Ishikawa (cell line): ENCODE data around the gene GBP7.

Source experiments
- CEBPB ChIP-seq: IDR thresholded peaks from 2 replicates; pipeline ENCODE4 v1.6.1; 2012
- CREB1 ChIP-seq: IDR thresholded peaks from 2 replicates; pipeline ENCODE4 v1.6.1; 2012; ENCODE audit warnings: low read depth
- EGR1 ChIP-seq: IDR thresholded peaks from 2 replicates; pipeline ENCODE4 v1.6.1; 2012
- EP300 ChIP-seq: IDR thresholded peaks from 2 replicates; pipeline ENCODE4 v1.6.1; 2012; ENCODE audit warnings: borderline replicate concordance
- FOXM1 ChIP-seq: IDR thresholded peaks from 2 replicates; pipeline ENCODE4 v1.6.1; 2012; ENCODE audit warnings: low read depth, borderline replicate concordance
- NFIC ChIP-seq: IDR thresholded peaks from 2 replicates; pipeline ENCODE4 v1.6.1; 2012
- RAD21 ChIP-seq: IDR thresholded peaks from 2 replicates; pipeline ENCODE4 v1.6.1; 2012; ENCODE audit warnings: low read depth
- TAF1 ChIP-seq: IDR thresholded peaks from 2 replicates; pipeline ENCODE4 v1.6.1; 2012; ENCODE audit warnings: low read depth, mild to moderate bottlenecking
- TCF12 ChIP-seq: IDR thresholded peaks from 2 replicates; pipeline ENCODE4 v1.6.1; 2012; ENCODE audit warnings: low read depth
- TEAD4 ChIP-seq: IDR thresholded peaks from 2 replicates; pipeline ENCODE4 v1.6.1; 2012
- YY1 ChIP-seq: IDR thresholded peaks from 2 replicates; pipeline ENCODE4 v1.6.1; 2012; ENCODE audit warnings: low read depth
- ZBTB7A ChIP-seq: IDR thresholded peaks from 2 replicates; pipeline ENCODE4 v1.6.1; 2012; ENCODE audit warnings: low read depth
- TF ChIP-seq, protein P1 (sequence below): IDR thresholded peaks from 2 replicates; pipeline ENCODE4 v1.6.1; 2012; ENCODE audit warnings: low read depth, mild to moderate bottlenecking
- TF ChIP-seq, protein P2 (sequence below): IDR thresholded peaks from 2 replicates; pipeline ENCODE4 v1.6.1; 2012
- TF ChIP-seq, protein P3 (sequence below): IDR thresholded peaks from 2 replicates; pipeline ENCODE4 v1.6.1; 2012

GBP7 gene

DNA sequence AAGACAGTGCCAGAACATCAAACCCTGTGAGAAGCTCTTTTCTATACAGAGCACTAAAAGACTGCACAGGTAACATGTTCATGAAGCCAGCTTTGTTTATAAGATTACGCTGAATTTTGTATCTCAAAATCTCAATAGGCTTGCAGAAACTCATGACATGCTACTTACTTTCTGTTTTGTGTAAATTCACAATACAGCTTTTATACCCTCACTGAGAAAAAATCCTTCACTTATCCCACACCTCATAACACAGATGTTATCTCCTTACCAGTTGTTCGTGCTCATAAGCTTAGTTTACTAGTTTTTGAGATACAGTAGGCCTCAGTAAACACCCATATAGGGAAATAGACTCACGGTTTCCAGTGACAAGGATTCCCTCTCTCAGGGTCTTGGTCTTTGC, 25.8 kb downstream of the GBP7 start:
- no peak for TF ChIP-seq CEBPB

DNA sequence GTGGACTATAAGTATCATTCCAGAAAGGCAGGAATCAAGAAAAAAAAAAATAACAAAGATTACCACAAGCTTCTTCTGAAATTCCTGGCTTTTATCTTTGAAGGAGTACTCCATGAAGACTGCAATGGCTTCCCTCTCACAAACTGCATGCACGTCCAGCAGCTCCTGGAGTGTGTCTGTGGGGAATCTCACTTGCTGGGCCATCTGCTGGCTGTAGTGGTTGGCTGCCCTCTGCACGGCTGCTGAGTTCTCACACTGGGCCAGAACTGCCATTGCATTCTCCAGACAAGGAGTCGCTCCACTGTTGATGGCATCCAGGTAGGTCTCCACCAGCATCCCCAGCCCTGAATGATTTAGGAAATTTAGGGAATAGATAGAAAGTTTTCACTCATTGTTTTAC, 26.6 kb downstream of the GBP7 start:
- TF ChIP-seq CREB1 (no peak), TCF12 (no peak), TAF1 (no peak), EGR1 (no peak), CEBPB (no peak), ZBTB7A (no peak), RAD21 (no peak)
- TF ChIP-seq, protein P1, sequence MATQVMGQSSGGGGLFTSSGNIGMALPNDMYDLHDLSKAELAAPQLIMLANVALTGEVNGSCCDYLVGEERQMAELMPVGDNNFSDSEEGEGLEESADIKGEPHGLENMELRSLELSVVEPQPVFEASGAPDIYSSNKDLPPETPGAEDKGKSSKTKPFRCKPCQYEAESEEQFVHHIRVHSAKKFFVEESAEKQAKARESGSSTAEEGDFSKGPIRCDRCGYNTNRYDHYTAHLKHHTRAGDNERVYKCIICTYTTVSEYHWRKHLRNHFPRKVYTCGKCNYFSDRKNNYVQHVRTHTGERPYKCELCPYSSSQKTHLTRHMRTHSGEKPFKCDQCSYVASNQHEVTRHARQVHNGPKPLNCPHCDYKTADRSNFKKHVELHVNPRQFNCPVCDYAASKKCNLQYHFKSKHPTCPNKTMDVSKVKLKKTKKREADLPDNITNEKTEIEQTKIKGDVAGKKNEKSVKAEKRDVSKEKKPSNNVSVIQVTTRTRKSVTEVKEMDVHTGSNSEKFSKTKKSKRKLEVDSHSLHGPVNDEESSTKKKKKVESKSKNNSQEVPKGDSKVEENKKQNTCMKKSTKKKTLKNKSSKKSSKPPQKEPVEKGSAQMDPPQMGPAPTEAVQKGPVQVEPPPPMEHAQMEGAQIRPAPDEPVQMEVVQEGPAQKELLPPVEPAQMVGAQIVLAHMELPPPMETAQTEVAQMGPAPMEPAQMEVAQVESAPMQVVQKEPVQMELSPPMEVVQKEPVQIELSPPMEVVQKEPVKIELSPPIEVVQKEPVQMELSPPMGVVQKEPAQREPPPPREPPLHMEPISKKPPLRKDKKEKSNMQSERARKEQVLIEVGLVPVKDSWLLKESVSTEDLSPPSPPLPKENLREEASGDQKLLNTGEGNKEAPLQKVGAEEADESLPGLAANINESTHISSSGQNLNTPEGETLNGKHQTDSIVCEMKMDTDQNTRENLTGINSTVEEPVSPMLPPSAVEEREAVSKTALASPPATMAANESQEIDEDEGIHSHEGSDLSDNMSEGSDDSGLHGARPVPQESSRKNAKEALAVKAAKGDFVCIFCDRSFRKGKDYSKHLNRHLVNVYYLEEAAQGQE: no peak
- TF ChIP-seq, protein P2, sequence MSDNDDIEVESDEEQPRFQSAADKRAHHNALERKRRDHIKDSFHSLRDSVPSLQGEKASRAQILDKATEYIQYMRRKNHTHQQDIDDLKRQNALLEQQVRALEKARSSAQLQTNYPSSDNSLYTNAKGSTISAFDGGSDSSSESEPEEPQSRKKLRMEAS: no peak

DNA sequence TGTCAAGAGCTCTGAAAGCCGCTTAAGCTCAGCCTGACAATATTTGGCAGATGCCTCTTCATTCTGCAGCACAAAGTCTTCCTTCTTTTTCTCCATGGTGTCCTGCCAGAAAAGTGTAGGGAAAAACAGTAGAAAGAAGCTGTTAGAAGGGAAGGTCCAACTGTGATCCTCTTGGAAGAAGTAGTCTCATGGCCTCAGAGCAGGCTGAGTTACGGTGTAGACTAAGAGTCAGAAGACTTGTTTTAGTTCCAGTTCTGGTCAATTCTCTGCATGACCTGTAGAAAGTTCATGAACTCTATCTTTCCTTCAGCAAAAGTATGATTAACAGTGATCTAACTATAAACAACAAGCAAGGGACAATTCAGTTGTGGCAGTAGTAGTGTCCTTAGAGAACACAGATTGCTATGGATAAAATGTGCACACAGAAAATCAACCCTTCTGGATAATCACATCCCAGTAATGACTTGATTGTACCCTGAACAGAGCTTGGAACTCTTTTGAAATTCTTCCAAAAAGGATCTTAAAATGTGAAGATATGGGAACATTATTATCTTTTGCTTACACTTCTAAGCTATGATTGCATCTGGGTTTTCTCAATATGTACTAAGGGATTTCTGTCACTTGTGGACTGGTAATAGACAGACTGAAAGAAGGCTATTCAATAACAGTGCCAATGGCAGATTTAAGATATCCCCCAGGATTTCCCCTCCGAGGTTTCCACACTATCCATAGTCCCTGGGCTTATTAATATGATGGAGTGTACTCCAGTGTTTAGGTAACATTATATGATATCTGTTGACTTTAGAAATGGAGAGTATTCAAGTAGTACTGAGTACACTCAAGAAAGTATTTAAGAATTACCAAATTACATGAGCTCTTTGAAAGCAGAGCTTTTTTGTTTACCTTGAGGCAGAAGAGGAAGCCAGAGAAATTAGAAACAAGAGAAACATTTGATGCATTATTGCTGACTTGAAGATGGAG, 27.8 kb downstream of the GBP7 start:
- TF ChIP-seq EP300 (no peak), FOXM1 (no peak), NFIC (no peak), CREB1 (no peak), TCF12 (no peak), YY1 (no peak), ZBTB7A (no peak), TAF1 (no peak), EGR1 (no peak), TEAD4 (no peak), CEBPB (no peak), RAD21 (no peak)
- TF ChIP-seq, protein P3, sequence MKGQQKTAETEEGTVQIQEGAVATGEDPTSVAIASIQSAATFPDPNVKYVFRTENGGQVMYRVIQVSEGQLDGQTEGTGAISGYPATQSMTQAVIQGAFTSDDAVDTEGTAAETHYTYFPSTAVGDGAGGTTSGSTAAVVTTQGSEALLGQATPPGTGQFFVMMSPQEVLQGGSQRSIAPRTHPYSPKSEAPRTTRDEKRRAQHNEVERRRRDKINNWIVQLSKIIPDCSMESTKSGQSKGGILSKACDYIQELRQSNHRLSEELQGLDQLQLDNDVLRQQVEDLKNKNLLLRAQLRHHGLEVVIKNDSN: no peak
- TF ChIP-seq, protein P1: no peak
- TF ChIP-seq, protein P2: no peak

DNA sequence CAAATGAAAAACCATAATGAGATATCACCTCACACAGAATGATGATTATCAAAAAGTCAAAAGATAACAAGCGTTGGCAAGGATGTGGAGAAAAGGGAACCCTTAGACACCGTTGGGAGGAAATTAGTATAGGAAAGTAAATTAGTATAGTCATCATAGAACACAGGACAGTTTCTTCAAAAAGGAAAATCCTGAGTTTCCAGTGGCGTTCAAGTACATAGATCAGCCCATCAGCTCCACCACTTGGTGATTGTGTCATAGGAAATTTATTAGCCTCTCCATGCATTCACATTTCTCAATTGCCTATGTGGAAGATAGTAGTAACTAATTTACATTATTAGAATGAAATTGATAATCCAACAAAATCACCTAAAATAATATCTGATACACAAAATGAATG, 29.1 kb downstream of the GBP7 start:
- TF ChIP-seq ZBTB7A (no peak), CREB1 (no peak), CEBPB (no peak), TEAD4 (no peak), TCF12 (no peak), RAD21 (no peak), EGR1 (no peak), EP300 (no peak), NFIC (no peak), TAF1 (no peak), FOXM1 (no peak), YY1 (no peak)
- TF ChIP-seq, protein P3: no peak
- TF ChIP-seq, protein P2: no peak
- TF ChIP-seq, protein P1: no peak
